ENCODE data around the gene MAP3K7.

DNA sequence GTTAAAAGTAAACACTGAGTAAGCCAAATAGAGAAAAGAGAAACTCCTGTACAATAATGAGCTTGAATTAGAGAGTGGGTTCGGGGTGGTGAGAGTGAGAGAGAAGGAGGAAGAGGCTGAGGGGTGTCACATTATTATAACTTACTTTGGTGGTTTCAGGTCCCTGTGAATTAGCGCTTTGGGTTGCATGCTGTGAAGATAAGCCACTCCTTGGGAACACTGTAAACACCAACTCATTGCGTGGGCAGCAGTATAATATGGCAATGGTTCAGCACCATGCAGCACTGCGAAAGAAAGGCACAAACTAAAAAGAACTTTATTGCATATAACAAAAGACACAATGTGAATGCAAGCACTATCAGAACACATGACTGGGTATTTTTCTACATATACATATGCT, 26.9 kb downstream of the MAP3K7 start:
- TF ChIP-seq BRCA1 (CRISPR knock-in tag; IDR thresholded peaks at IDR 0.05) (no peak), KDM5A (IDR thresholded peaks at IDR 0.05; ENCODE audit: borderline replicate concordance, low read length) (no peak), KLF16 (CRISPR knock-in tag; IDR thresholded peaks at IDR 0.05) (no peak), ELF1 (CRISPR knock-in tag; IDR thresholded peaks at IDR 0.05) (no peak), ASH2L (IDR thresholded peaks at IDR 0.05; ENCODE audit: insufficient read length, low read depth, low read length) (no peak), MXD4 (CRISPR knock-in tag; IDR thresholded peaks at IDR 0.05) (no peak), POLR2A (IDR thresholded peaks at IDR 0.05; ENCODE audit: insufficient read depth in 1 of 2, low read depth in 2 of 2, low read length in 2 of 2) (no peak)
- TF ChIP-seq, protein P1, sequence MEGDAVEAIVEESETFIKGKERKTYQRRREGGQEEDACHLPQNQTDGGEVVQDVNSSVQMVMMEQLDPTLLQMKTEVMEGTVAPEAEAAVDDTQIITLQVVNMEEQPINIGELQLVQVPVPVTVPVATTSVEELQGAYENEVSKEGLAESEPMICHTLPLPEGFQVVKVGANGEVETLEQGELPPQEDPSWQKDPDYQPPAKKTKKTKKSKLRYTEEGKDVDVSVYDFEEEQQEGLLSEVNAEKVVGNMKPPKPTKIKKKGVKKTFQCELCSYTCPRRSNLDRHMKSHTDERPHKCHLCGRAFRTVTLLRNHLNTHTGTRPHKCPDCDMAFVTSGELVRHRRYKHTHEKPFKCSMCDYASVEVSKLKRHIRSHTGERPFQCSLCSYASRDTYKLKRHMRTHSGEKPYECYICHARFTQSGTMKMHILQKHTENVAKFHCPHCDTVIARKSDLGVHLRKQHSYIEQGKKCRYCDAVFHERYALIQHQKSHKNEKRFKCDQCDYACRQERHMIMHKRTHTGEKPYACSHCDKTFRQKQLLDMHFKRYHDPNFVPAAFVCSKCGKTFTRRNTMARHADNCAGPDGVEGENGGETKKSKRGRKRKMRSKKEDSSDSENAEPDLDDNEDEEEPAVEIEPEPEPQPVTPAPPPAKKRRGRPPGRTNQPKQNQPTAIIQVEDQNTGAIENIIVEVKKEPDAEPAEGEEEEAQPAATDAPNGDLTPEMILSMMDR (CRISPR knock-in tag; IDR thresholded peaks at IDR 0.05) = no peak
